HuH-7.5 (cell line): ENCODE data around the gene SLC25A38.

Experiments
- DNase-seq: peaks from one replicate; pipeline ENCODE4 v3.0.0; 2011; ENCODE audit warnings: low spot score

Gene SLC25A38

GRCh38 chr3:39378088-39378487, 5.1 kb upstream of the SLC25A38 start:
- peak; percentile 59 for DNase-seq

GRCh38 chr3:39378957-39379777, 4.0 kb upstream of the SLC25A38 start:
- no peak for DNase-seq

GRCh38 chr3:39379778-39380155, 3.4 kb upstream of the SLC25A38 start:
- DNase-seq, result no peak

- DNase-seq, result no peak
These were observed 1.7 kb upstream of the SLC25A38 start for GRCh38 chr3:39381432-39381831.

GRCh38 chr3:39383881-39384664, 903 bp downstream of the SLC25A38 start:
- peak; percentile 97 for DNase-seq

GRCh38 chr3:39384665-39385000, 1.5 kb downstream of the SLC25A38 start:
- no peak for DNase-seq

- DNase-seq, result no peak
These were observed 2.4 kb downstream of the SLC25A38 start for GRCh38 chr3:39385456-39386090.

GRCh38 chr3:39386318-39386717, 3.1 kb downstream of the SLC25A38 start:
- DNase-seq, result no peak

- no peak for DNase-seq
These were observed 4.3 kb downstream of the SLC25A38 start for GRCh38 chr3:39387411-39387975.

GRCh38 chr3:39388153-39388552, 5.0 kb downstream of the SLC25A38 start:
- no peak for DNase-seq

- DNase-seq, result no peak
These were observed 5.6 kb downstream of the SLC25A38 start for GRCh38 chr3:39388741-39389248.

- no peak for DNase-seq
These were observed 7.0 kb downstream of the SLC25A38 start for GRCh38 chr3:39390181-39390580.

GRCh38 chr3:39396690-39397089, 13.5 kb downstream of the SLC25A38 start:
- no peak for DNase-seq

GRCh38 chr3:39398700-39399099, 15.5 kb downstream of the SLC25A38 start:
- DNase-seq, result no peak

- no peak for DNase-seq
These were observed 18.8 kb downstream of the SLC25A38 start for GRCh38 chr3:39401983-39402382.

- DNase-seq, result no peak
These were observed 21.9 kb downstream of the SLC25A38 start for GRCh38 chr3:39404943-39405686.

- no peak for DNase-seq
These were observed 22.7 kb downstream of the SLC25A38 start for GRCh38 chr3:39405687-39406367.

- peak; percentile 89 for DNase-seq
These were observed 23.4 kb downstream of the SLC25A38 start, which contains the start of gene RPSA for GRCh38 chr3:39406368-39407258. TSS of gene RPSA (plus strand) at chr3:39406720. CDS start at chr3:39407654, 934 bp downstream.

- no peak for DNase-seq
These were observed 24.1 kb downstream of the SLC25A38 start for GRCh38 chr3:39407259-39407629.
